Measurements from ENCODE around the gene SPTSSA. TPM values are rescaled to one million over a fixed set of nuclear protein-coding genes. Genes with fewer than 3 reads are reported as not detected.

Gene SPTSSA
- total RNA-seq, 1 donor from 2014 or later: 9.6 TPM

DNA sequence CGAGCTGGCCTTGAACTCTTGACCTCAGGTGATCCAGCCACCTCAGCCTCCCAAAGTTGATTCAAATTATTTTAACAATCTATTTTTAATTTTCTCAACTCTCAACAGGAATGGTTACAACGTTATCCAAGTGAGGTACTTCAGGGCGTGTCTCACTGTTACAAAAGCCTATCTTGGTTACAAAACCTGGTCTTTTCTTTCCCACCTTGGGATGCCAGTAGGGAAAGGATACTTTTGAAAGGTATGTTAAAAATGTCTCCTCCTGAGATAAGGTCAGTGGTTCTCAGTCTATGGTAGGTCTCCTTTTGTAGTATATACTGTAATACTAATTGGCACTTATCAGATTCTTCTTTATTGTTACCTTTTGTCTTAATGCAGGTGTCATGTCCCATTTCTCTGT, 4.9 kb downstream of the SPTSSA start:
- peaks cover 6 to 20% of the 10 kb centered on the region in 2 donors for H3K36me3 ChIP-seq
- intact Hi-C loops (cut with DNase I): no loop called here
- H3K9me3 ChIP-seq: no peaks in the 10 kb centered on the region
- DNase-seq (ENCODE audit: low spot score in 2 of 2): no peak
- no peaks in the 10 kb centered on the region for H3K27me3 ChIP-seq
- H3K27ac ChIP-seq: no peak overlapping the region
- H3K4me3 ChIP-seq: no peak overlapping the region
- peaks cover 0 to 7% of the 10 kb centered on the region in 2 donors for H3K4me1 ChIP-seq
- TF ChIP-seq, protein P1, sequence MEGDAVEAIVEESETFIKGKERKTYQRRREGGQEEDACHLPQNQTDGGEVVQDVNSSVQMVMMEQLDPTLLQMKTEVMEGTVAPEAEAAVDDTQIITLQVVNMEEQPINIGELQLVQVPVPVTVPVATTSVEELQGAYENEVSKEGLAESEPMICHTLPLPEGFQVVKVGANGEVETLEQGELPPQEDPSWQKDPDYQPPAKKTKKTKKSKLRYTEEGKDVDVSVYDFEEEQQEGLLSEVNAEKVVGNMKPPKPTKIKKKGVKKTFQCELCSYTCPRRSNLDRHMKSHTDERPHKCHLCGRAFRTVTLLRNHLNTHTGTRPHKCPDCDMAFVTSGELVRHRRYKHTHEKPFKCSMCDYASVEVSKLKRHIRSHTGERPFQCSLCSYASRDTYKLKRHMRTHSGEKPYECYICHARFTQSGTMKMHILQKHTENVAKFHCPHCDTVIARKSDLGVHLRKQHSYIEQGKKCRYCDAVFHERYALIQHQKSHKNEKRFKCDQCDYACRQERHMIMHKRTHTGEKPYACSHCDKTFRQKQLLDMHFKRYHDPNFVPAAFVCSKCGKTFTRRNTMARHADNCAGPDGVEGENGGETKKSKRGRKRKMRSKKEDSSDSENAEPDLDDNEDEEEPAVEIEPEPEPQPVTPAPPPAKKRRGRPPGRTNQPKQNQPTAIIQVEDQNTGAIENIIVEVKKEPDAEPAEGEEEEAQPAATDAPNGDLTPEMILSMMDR (IDR thresholded peaks at IDR 0.05): no peak

DNA sequence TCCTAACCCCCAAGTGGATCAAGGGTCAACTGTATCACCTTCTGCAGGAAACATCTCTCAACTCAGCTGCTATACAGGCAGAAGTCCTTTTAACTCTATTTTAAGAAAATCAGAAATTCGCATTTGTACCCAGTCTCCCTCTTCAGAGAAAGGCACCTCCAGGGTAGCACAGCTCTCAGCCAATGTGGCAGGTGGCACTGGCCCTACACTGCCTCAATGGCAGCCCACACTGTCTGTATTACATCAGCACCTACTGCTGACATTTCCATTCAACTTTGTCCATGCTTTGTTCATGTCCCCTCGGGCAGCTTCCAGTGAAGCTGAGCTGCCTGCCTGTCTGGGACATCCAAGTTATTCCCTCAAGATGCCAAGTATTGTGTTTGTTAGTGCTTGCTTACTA, 8.8 kb downstream of the SPTSSA start:
- Histone ChIP-seq H3K27ac (no peak overlapping the region), H3K27me3 (no peaks in the 10 kb centered on the region), H3K9me3 (no peaks in the 10 kb centered on the region), H3K36me3 (peaks cover 6 to 20% of the 10 kb centered on the region in 2 donors), H3K4me1 (no peaks in the 10 kb centered on the region), H3K4me3 (no peak overlapping the region)
- DNase-seq (ENCODE audit: low spot score in 2 of 2): no peak
- intact Hi-C loops (cut with DNase I): no loop called here
- TF ChIP-seq, protein P1 (IDR thresholded peaks at IDR 0.05): no peak

DNA sequence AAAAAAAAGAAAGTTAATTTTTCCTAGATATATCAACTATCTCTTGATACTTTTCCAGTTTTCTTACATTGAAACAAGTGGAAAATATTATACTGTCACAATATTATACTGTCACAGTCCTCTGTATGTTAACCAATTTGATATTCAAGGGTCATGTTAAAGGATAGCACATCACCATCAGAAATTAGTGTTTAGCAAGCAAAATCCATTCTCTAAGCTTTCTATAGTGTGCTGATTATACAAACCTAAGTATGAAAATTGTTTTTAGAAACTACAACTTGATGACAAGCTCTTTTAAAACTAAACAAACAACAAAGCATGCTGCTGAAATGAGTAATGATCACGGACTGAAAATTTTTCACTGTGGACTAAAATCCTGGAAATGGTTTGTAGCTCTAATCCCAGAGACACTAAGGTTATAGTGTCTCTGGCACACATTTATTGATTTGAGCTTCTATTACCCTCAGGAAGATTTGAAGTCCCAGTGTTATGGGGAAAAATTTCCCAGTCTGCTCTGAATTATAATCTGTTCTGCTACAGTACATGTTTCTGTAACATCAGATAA, 9.7 kb downstream of the SPTSSA start:
- Histone ChIP-seq H3K27ac (no peak overlapping the region), H3K9me3 (no peaks in the 10 kb centered on the region), H3K4me3 (no peak overlapping the region), H3K4me1 (no peaks in the 10 kb centered on the region), H3K36me3 (peaks cover 6 to 20% of the 10 kb centered on the region in 2 donors), H3K27me3 (no peaks in the 10 kb centered on the region)
- intact Hi-C loops (cut with DNase I): no loop called here
- TF ChIP-seq, protein P1 (IDR thresholded peaks at IDR 0.05): no peak
- DNase-seq (ENCODE audit: low spot score in 2 of 2): no peak

DNA sequence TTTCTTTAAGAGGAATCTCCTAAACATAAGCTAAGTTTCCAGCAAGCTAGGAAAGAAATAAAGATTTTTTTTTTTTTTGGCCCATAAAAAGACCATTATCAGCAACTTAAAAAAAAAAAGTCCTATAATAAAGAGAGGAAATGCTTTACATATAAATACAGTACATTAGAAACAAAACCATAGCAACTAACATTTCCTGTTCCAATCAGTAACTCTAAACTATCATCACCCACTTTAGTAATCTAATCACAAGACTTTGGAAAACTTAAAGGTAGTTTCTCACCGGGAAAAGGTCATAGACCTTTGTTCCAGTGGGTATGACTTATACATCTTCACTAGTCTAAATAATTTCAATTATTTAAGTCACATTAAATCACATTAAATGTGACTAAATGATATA, 11.1 kb downstream of the SPTSSA start:
- Histone ChIP-seq H3K9me3 (no peaks in the 10 kb centered on the region), H3K27ac (no peak overlapping the region), H3K27me3 (no peaks in the 10 kb centered on the region), H3K4me3 (no peak overlapping the region), H3K4me1 (no peaks in the 10 kb centered on the region), H3K36me3 (peaks cover 6 to 16% of the 10 kb centered on the region in 2 donors)
- intact Hi-C loops (cut with DNase I): no loop called here
- DNase-seq (ENCODE audit: low spot score in 2 of 2): no peak
- TF ChIP-seq, protein P1 (IDR thresholded peaks at IDR 0.05): no peak

DNA sequence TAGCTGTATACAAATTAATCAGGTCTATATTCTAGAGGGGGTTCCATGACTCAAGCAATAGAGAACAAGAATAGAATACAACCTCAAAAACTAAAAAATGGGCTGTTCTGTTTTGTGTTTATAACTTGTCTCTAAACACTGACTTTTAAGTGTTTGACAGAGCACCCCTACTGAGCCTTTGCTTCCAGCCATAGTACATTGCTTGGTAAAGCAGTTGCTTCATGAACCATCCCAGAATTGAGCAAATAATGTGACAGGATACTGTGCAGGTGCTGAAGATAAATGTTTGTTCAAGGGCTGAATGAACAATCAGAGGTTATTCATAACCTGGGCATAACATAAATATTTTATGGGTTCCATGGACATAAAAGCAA, 11.5 kb downstream of the SPTSSA start:
- no peaks in the 10 kb centered on the region for H3K27me3 ChIP-seq
- no peaks in the 10 kb centered on the region for H3K9me3 ChIP-seq
- H3K4me3 ChIP-seq: no peak overlapping the region
- TF ChIP-seq, protein P1 (IDR thresholded peaks at IDR 0.05): no peak
- no peak for DNase-seq (ENCODE audit: low spot score in 2 of 2)
- intact Hi-C loops (cut with DNase I): no loop called here
- H3K27ac ChIP-seq: no peak overlapping the region
- peaks cover 6 to 12% of the 10 kb centered on the region in 2 donors for H3K36me3 ChIP-seq
- no peaks in the 10 kb centered on the region for H3K4me1 ChIP-seq

All from ascending aorta (tissue), 2 donors.